Muscle layer of duodenum (tissue), 2 donors: ENCODE data around the gene THADA.

Source experiments
- H3K27ac ChIP-seq: one replicate; pipeline ENCODE4 v1.7.0; 2013; ENCODE audit warnings: mild to moderate bottlenecking, low read length
- H3K27me3 ChIP-seq: one replicate; pipeline ENCODE4 v1.7.0; 2013; ENCODE audit warnings: low read depth, mild to moderate bottlenecking, control low read depth, low read length
- H3K36me3 ChIP-seq, 2 donors: one replicate each; pipeline ENCODE4 v1.7.0; 2013; ENCODE audit warnings: low read length in 2 of 2, control low read depth in 1 of 2, mild to moderate bottlenecking in 1 of 2; ENCODE audit not compliant: insufficient read depth in 2 of 2, control insufficient read depth in 1 of 2
- H3K4me1 ChIP-seq, 2 donors: one replicate each; pipeline ENCODE4 v1.7.0; 2013; ENCODE audit warnings: low read length in 2 of 2, mild to moderate bottlenecking in 2 of 2, control low read depth in 1 of 2, moderate library complexity in 1 of 2; ENCODE audit not compliant: insufficient read depth in 2 of 2, control insufficient read depth in 1 of 2
- H3K4me3 ChIP-seq, 2 donors: one replicate each; pipeline ENCODE4 v1.7.0; 2013; ENCODE audit warnings: low read length in 2 of 2, low read depth in 1 of 2, mild to moderate bottlenecking in 1 of 2
- H3K9me3 ChIP-seq, 2 donors: one replicate each; pipeline ENCODE4 v1.7.0; 2013; ENCODE audit warnings: low read length in 2 of 2, control low read depth in 1 of 2, mild to moderate bottlenecking in 1 of 2; ENCODE audit not compliant: control insufficient read depth in 1 of 2
- donor health status: healthy.

The THADA gene

DNA sequence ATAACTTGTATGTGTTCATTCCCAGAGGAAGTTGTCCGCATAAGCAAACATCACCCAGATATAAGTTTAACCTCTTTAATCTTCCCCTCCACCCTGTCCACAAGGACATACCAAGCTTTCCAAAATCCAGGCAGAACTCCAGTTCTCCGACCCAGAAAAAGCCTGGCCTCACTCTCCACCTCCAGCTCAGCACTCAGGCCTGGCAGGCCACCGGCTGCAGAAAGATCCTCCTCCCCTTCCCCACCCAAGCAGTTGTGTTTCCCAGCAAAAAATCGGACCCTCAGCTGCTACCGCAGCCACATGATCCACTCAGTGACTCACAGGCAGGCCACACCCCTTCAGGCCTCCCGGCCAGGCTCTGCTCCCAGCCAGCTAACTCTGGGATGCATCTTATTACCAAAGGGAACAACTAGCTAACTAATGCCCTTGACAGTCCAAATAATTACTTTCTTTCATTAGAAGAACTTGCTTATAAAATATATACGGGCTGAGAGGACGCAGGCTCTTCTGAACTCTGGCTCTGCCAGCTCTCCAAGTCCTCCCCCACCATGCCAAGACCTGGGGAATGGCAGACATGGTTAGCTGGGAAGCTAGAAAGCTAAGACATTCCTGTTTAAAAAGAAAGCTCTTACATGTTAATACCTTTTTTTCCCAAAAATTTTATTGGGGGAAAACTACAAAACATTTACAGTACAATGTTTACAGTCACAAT lies 373.9 kb downstream of the THADA start:
- H3K4me3 ChIP-seq, result peak overlapping the region; percentile 96 to 97
- no peaks in the 10 kb centered on the region for H3K27me3 ChIP-seq
- peaks cover 13 to 25% of the 10 kb centered on the region in 2 donors for H3K36me3 ChIP-seq
- peaks cover 13 to 33% of the 10 kb centered on the region in 2 donors for H3K4me1 ChIP-seq
- no peaks in the 10 kb centered on the region for H3K9me3 ChIP-seq
- H3K27ac ChIP-seq, result peak overlapping the region; percentile 99

DNA sequence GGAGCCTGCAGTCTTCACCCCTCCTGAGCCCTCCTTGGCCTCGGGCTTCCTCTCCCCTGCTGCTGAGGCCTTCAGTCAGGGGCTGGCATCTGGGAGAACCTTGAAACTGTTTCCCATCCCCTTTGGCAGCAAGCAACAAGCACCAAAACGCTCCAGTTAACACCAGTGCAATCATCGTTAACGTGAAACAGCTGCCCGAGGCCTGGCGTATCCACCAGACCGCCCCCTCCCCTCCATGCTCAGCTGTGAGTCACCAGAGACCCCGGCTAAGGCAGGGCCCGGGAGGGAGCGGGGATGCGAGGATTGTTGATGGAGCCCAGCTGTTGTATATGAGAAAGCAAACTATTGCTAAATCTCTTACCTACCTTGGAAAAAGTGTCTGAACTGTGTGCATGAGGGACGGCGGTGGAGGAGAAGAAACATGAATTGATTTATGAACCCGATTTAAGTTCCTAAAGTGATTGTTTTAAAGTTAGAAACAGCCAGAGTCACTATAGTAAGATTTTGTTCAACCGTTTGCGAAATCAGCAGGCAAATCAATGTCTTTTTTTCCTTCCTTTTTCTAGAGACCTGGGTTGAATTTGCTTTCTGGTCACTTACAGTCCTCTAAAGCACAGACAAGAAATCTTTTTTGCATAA lies 374.6 kb downstream of the THADA start:
- Histone ChIP-seq H3K9me3 (no peaks in the 10 kb centered on the region), H3K36me3 (peaks cover 13 to 25% of the 10 kb centered on the region in 2 donors), H3K27ac (peak overlapping the region; percentile 99), H3K4me3 (peak overlapping the region; percentile 96 to 97), H3K4me1 (peaks cover 13 to 33% of the 10 kb centered on the region in 2 donors), H3K27me3 (no peaks in the 10 kb centered on the region)

DNA sequence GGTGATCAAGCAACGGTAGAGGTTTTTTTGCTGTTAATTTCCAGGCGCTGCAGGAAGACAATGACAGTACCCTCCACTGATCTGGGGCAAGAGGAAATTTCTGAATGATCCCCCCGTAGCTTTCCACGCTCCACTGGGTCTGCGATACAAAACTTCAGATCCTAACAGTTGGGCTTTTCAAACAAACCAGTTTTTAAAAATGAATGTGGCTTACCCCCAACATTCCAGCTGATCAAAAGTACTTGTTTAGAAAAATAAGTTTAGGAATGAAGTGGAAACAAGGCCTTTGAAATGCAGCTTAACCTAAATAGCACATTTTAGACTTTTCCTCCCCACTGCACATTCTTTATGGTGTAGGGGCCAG lies 375.1 kb downstream of the THADA start:
- H3K27ac ChIP-seq, result peak overlapping the region; percentile 99
- H3K4me1 ChIP-seq, result peaks cover 13 to 33% of the 10 kb centered on the region in 2 donors
- H3K36me3 ChIP-seq, result peaks cover 13 to 25% of the 10 kb centered on the region in 2 donors
- no peaks in the 10 kb centered on the region for H3K9me3 ChIP-seq
- no peaks in the 10 kb centered on the region for H3K27me3 ChIP-seq
- peak overlapping the region; percentile 96 to 97 for H3K4me3 ChIP-seq

DNA sequence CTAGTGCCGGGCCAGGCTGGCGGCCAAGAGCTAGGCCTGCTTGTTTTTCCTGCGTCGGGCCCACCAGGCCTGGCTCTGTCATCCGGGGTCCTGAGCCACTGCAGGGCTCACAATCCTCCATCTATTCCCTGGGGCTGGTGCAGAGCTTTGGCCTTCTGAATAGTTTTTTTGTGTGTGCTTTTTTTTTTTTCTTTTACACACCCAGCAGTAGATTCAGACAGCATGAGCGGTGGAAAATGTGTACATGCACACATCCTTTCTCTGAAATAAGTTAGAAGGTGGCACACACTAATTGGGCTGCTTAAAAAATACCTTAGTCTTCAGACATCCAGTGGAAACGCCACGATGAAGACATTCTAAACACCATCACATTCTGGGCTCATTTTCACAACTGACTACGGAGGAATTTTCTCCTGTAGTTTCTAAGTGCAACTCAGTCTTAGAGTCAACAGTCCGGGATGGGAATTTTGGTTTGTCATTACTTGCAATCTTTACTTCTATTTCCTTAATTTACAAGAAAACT lies 375.5 kb downstream of the THADA start:
- Histone ChIP-seq H3K4me3 (peak overlapping the region; percentile 96 to 97), H3K4me1 (peaks cover 13 to 33% of the 10 kb centered on the region in 2 donors), H3K36me3 (peaks cover 13 to 22% of the 10 kb centered on the region in 2 donors), H3K27me3 (no peaks in the 10 kb centered on the region), H3K27ac (peak overlapping the region; percentile 99), H3K9me3 (no peaks in the 10 kb centered on the region)

DNA sequence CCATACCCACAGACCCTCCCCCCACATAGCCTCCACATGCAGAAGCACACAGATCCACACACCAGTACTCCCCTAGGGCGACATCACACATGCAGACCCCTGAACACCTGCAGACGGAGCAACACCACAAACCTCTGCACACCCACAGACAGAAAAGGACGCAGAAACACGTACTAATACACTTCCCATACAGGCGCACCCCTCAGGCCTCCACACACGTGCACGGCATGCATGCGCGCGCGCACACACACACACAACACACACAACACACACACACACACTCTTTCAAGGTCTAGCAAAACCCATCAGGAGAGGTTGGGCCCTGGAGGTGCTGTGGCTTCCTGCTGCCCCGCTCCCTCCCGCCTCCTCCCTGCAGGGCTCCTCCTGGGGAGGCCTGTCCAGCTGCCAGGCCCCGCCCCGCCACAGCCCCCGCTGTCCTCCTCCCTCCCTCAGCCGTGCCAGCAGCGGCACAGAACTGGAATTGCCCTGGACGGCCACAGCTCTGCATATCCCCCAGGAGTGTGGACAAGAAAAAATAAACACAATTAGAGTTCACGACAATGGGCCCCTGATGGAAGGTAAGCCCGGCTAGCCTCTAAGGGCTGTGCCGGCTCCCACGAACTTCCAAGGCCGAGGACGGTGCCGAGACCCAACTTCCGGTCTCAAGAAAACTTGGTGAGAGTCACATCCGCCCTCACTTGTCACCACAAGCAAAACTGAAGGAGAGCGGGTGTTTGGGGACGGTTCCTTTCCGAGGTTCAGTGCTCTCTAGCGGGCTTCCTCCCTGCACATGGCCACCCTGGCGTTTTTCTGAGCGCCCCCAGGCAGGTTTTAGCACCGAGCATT lies 376.2 kb downstream of the THADA start:
- Histone ChIP-seq H3K4me1 (peaks cover 13 to 33% of the 10 kb centered on the region in 2 donors), H3K27ac (peak overlapping the region; percentile 99), H3K36me3 (peaks cover 13 to 16% of the 10 kb centered on the region in 2 donors), H3K27me3 (no peaks in the 10 kb centered on the region), H3K4me3 (peak overlapping the region; percentile 96 to 97), H3K9me3 (no peaks in the 10 kb centered on the region)

DNA sequence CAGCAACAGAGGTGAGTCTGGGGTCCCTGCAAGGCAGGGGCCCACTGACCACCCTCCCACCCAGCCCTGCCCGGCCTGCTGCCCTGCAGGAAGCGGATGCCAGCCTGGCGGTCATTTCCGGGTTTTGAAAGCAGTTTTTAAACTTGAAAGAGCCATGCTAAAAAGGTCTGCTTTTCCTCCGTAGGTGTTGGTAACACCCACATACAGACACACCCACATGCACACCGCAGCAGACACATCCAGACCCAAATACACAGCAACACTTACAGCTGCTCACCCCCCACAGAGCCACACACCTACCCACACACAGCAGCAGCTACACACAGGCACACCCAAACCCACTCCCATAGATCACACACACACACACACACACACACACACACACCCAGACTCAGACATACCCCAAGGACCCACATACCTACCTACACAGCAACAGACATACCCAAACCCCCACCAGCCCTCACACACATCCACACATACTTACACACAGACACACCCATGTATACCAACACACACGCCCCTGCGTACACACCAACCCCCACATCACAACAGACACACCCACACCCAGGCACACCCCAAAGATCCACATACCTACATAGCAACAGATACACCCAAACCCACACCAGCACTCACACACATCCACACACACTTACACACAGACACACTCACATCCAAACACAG lies 377.0 kb downstream of the THADA start:
- Histone ChIP-seq H3K36me3 (peaks cover 11 to 12% of the 10 kb centered on the region in 2 donors), H3K4me1 (peaks cover 13 to 33% of the 10 kb centered on the region in 2 donors), H3K27ac (peak overlapping the region; percentile 99), H3K27me3 (no peaks in the 10 kb centered on the region), H3K9me3 (no peaks in the 10 kb centered on the region), H3K4me3 (peak overlapping the region; percentile 96 to 97)

DNA sequence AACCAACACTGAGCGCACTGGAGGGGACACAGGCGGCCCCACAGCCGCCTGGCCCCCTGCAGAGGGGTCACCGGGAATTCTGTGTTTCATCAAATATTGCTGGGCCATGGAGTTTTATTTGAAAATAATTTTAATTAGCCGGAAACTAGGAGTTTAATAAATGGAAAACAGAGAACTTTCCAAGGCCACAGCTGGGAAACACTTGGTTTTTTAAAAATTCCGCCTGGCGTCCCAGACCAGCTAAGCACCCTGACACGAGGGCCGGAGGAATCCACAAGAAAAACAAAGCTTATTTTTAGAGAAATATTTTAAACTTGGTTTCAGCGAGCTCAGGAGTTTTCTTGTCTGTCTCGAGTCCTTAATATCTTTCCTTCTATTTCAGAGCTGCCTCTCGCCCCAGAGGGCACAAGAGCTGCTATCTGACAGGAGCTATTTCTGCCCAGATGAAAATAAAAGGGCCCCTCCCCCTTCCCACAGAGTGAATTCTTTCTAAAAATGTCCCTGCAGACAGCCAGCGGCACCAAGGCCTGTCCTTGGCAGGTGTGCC lies 377.6 kb downstream of the THADA start:
- Histone ChIP-seq H3K36me3 (peaks cover 6 to 7% of the 10 kb centered on the region in 2 donors), H3K27ac (peak overlapping the region; percentile 99), H3K27me3 (no peaks in the 10 kb centered on the region), H3K4me3 (peak overlapping the region in 1 of 2 donors; percentile 96), H3K4me1 (peaks cover 13 to 33% of the 10 kb centered on the region in 2 donors), H3K9me3 (no peaks in the 10 kb centered on the region)

DNA sequence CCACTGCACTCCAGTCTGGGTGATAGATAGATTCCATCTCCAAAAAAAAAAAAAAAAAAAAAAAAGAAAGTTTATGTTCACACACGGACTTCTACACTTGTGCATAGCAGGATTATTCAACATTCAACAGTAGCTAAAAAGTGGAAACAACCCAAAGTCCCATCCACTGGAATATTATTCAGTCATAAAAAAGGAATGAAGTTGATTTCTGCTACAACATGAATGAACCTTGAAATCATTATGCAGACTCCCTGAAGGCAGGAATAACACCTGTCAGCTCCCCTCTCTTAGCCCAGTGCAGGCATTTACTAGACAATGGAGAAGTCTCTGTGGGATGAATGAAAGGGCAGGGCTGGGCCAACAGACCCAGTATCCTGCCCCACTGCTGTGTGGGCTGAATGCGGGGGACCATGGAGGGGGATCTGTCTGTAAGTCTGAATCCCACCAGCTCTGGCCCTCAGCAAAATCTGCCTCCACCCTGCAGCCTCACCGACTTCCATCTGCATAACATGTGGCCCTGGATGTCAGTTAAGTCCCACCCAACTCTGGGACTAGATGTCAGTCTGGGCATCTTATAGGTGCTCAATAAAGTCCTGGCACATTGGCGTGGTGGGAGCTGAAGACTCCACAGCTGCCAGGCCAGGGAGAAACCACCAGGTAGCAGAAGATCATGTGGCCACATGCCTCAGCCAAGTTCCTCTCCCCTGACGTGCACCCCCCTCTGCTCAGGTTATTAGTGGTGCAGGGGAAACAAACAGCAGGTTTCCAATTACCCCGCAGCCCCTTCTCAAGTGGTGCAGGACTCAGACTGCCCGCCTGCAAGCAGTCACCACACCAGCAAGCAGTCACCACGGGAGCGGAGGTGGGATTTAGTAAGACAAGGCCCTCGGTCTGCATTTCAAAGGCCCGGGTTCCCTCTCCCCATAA lies 378.3 kb downstream of the THADA start:
- H3K27me3 ChIP-seq, result no peaks in the 10 kb centered on the region
- peak overlapping the region in 1 of 2 donors; percentile 96 for H3K4me3 ChIP-seq
- H3K27ac ChIP-seq, result peak overlapping the region; percentile 99
- H3K36me3 ChIP-seq, result no peaks in the 10 kb centered on the region
- peaks cover 13 to 33% of the 10 kb centered on the region in 2 donors for H3K4me1 ChIP-seq
- no peaks in the 10 kb centered on the region for H3K9me3 ChIP-seq

DNA sequence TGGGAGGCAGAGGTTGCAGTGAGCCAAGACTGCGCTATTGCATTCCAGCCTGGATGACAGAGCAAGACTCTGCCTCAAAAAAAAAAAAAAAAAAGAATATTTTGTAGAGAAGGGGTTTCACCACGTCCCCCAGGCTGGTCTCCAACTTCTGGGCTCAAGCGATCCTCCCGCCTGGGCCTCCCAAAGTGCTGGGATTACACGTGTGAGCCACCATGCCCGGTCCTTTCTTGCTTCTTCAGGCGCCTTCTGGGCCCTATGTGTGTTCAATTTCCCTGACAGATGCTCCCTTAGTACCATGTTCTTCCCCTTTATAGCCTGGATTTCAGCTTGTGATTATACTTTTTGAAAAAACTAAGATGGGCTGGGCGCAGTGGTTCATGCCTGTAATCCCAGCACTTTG lies 379.2 kb downstream of the THADA start:
- Histone ChIP-seq H3K4me1 (peaks cover 13 to 33% of the 10 kb centered on the region in 2 donors), H3K27me3 (no peaks in the 10 kb centered on the region), H3K36me3 (no peaks in the 10 kb centered on the region), H3K9me3 (no peaks in the 10 kb centered on the region), H3K4me3 (no peak overlapping the region), H3K27ac (no peak overlapping the region)
